ENCODE results near the gene EPHB2. TPM values are rescaled to one million over a fixed set of nuclear protein-coding genes. Genes with fewer than 3 reads are reported as not detected.

EPHB2 gene
- total RNA-seq, 2 experiments from 2014 or later: 0.13 TPM; not detected in 1

- CTCF ChIA-PET: no interaction called here
- DNase-seq (no peak), ATAC-seq (no peak)
- Mint-ChIP-seq H3K27ac (no peak overlapping the region), H3K36me3 (ENCODE audit: low read depth) (no peaks in the 10 kb centered on the region), H3K27me3 (peaks cover 39% of the 10 kb centered on the region), H3K4me3 (no peak overlapping the region), H3K4me1 (ENCODE audit: low read depth) (peaks cover 2% of the 10 kb centered on the region), H3K9me3 (peaks cover 6% of the 10 kb centered on the region)
- intact Hi-C loops (cut with micrococcal nuclease): no loop called here
- POLR2A ChIA-PET: no interaction called here
- TF ChIP-seq CTCF (IDR thresholded peaks at IDR 0.05): no peak
Measured at GRCh38 chr1:22967833-22968232, 257.2 kb downstream of the EPHB2 start.

GRCh38 chr1:22969304-22969709 lies 258.7 kb downstream of the EPHB2 start:
- DNase-seq (no peak), ATAC-seq (no peak)
- Mint-ChIP-seq H3K27me3 (peaks cover 39% of the 10 kb centered on the region), H3K36me3 (ENCODE audit: low read depth) (no peaks in the 10 kb centered on the region), H3K4me3 (no peak overlapping the region), H3K27ac (no peak overlapping the region), H3K4me1 (ENCODE audit: low read depth) (peaks cover under 1% of the 10 kb centered on the region), H3K9me3 (peaks cover 6% of the 10 kb centered on the region)
- intact Hi-C loops (cut with micrococcal nuclease): no loop called here
- CTCF ChIA-PET: no interaction called here
- POLR2A ChIA-PET: no interaction called here
- TF ChIP-seq CTCF (IDR thresholded peaks at IDR 0.05): no peak

GRCh38 chr1:22970096-22970495 lies 259.5 kb downstream of the EPHB2 start:
- POLR2A ChIA-PET: no interaction called here
- ATAC-seq (no peak), DNase-seq (no peak)
- peaks cover 6% of the 10 kb centered on the region for H3K9me3 Mint-ChIP-seq
- peaks cover 37% of the 10 kb centered on the region for H3K27me3 Mint-ChIP-seq
- H3K4me3 Mint-ChIP-seq: no peak overlapping the region
- H3K4me1 Mint-ChIP-seq (ENCODE audit: low read depth): no peaks in the 10 kb centered on the region
- intact Hi-C loops (cut with micrococcal nuclease): no loop called here
- H3K27ac Mint-ChIP-seq: no peak overlapping the region
- CTCF ChIA-PET: interaction anchor here (2.1 kb wide), 1 partner anchor 214 kb away, joined by 6 read pairs; no protein-coding TSS in a partner anchor
- TF ChIP-seq CTCF (IDR thresholded peaks at IDR 0.05): no peak
- H3K36me3 Mint-ChIP-seq (ENCODE audit: low read depth): no peaks in the 10 kb centered on the region

Small RNA genes within 50 kb of the gene (microRNA-seq; reads per million reads assigned to microRNA genes)
- not detected for gene MIR4253 (ENCODE audit: borderline microRNAs expressed, borderline replicate concordance)
- gene MIR4684 (ENCODE audit: borderline microRNAs expressed, borderline replicate concordance): not detected

Other genes with a start within 250 kb of the EPHB2 start
- not detected for gene EPHA8, start 147.3 kb upstream of the EPHB2 start, total RNA-seq
- not detected for gene C1QA, start 74.2 kb upstream of the EPHB2 start, total RNA-seq
- not detected for gene C1QC, start 67.2 kb upstream of the EPHB2 start, total RNA-seq
- gene C1QB, start 57.6 kb upstream of the EPHB2 start, total RNA-seq: not detected

Data from activated CD8-positive, alpha-beta T cell treated with anti-CD3 and anti-CD28 coated beads for 36 hours (primary cell).